CD4-positive, alpha-beta T cell treated with Interleukin-15 for 1 hour (primary cell): Measurements from ENCODE around the gene CAPN2.
"Not testable (repeated sequence)": the region's sequence is repeated elsewhere in the genome, so short reads cannot be mapped to it uniquely, and the experiment has no call there.

ENCODE experiments used
- DNase-seq: peaks from one replicate; pipeline ENCODE4 v3.0.0-alpha.2; 2020

The CAPN2 gene

GRCh38 chr1:223717695-223718363 lies 5.5 kb downstream of the CAPN2 start:
- DNase-seq: peak; percentile 52

GRCh38 chr1:223718850-223719249 lies 6.5 kb downstream of the CAPN2 start:
- DNase-seq: no peak

- DNase-seq: no peak
Observed at GRCh38 chr1:223720971-223721591, 8.7 kb downstream of the CAPN2 start.

- DNase-seq: no peak
Observed at GRCh38 chr1:223721658-223722607, 9.6 kb downstream of the CAPN2 start.

GRCh38 chr1:223723351-223723904 lies 11.1 kb downstream of the CAPN2 start:
- DNase-seq: no peak

GRCh38 chr1:223724376-223724775 lies 12.0 kb downstream of the CAPN2 start:
- DNase-seq: no peak

- DNase-seq: no peak
Observed at GRCh38 chr1:223725578-223725977, 13.2 kb downstream of the CAPN2 start.

- peak; percentile 91 for DNase-seq
Observed at GRCh38 chr1:223726380-223727001, 14.2 kb downstream of the CAPN2 start.

GRCh38 chr1:223727541-223727940 lies 15.2 kb downstream of the CAPN2 start:
- no peak for DNase-seq

GRCh38 chr1:223729906-223730305 lies 17.6 kb downstream of the CAPN2 start:
- no peak for DNase-seq

- DNase-seq: no peak
Observed at GRCh38 chr1:223730479-223731132, 18.3 kb downstream of the CAPN2 start.

GRCh38 chr1:223731133-223731770 lies 18.9 kb downstream of the CAPN2 start:
- DNase-seq: no peak

GRCh38 chr1:223732993-223733798 lies 20.9 kb downstream of the CAPN2 start:
- DNase-seq: no peak

GRCh38 chr1:223733898-223734852 lies 21.8 kb downstream of the CAPN2 start:
- DNase-seq: no peak

- not testable (repeated sequence) for DNase-seq
Observed at GRCh38 chr1:223736638-223737037, 24.3 kb downstream of the CAPN2 start.

GRCh38 chr1:223737342-223737741 lies 25.0 kb downstream of the CAPN2 start:
- DNase-seq: no peak

- no peak for DNase-seq
Observed at GRCh38 chr1:223738465-223739365, 26.4 kb downstream of the CAPN2 start.

GRCh38 chr1:223739366-223740037 lies 27.2 kb downstream of the CAPN2 start:
- no peak for DNase-seq
